Peyer's patch (tissue), 4 donors: Measurements from ENCODE around the gene ASCC3. TPM values are rescaled to one million over a fixed set of nuclear protein-coding genes. Genes with fewer than 3 reads are reported as not detected.

Experiments used
- DNase-seq, 3 donors: peaks; one replicate each; pipeline ENCODE4 v3.0.0-alpha.2; 2017 to 2019
- H3K27ac ChIP-seq, 4 donors: fragments of 200-600 bp; sonication (generic); one replicate each; pipeline ENCODE4 v1.5.1; 2016 to 2019
- H3K27me3 ChIP-seq, 2 donors: fragments of 200-600 bp; sonication (generic); one replicate each; pipeline ENCODE4 v1.5.1; 2019
- H3K36me3 ChIP-seq, 3 donors: fragments of 200-600 bp; sonication (generic); one replicate each; pipeline ENCODE4 v1.5.1; 2016 to 2019
- H3K4me1 ChIP-seq, 4 donors: fragments of 200-600 bp; sonication (generic); one replicate each; pipeline ENCODE4 v1.5.1; 2016 to 2019
- H3K4me3 ChIP-seq, 4 donors: fragments of 200-600 bp; sonication (generic); 1 replicate in 3 of 4; 2 replicates in 1 of 4; pipeline ENCODE4 v1.5.1; 2016 to 2019; ENCODE audit warnings: mild to moderate bottlenecking in 1 of 4
- H3K9me3 ChIP-seq, 4 donors: fragments of 200-600 bp; sonication (generic); one replicate each; pipeline ENCODE4 v1.5.1; 2016 to 2019; ENCODE audit warnings: mild to moderate bottlenecking in 1 of 4
- CTCF ChIP-seq, 6 experiments: fragments of 450-650 bp in 4 of 6; fragments of 200-600 bp in 2 of 6; sonication (generic) in 1 of 6; IDR thresholded peaks; one replicate each; pipeline ENCODE4 v1.5.1; 2017 to 2019; ENCODE audit warnings: antibody characterized with exemption in 6 of 6, mild to moderate bottlenecking in 3 of 6, moderate library complexity in 1 of 6
- POLR2A ChIP-seq, 2 donors: fragments of 450-650 bp; IDR thresholded peaks; one replicate each; pipeline ENCODE4 v1.5.1; 2017; ENCODE audit warnings: antibody characterized with exemption in 2 of 2, mild to moderate bottlenecking in 2 of 2, moderate library complexity in 2 of 2
- total RNA-seq, 4 donors: library from RNA; depleted of rRNA; stranded (reverse); fragments of >200 nt; gene quantifications; one replicate each; pipeline ENCODE4 v1.1.0, GENCODE V29; 2016

Gene ASCC3, protein sequence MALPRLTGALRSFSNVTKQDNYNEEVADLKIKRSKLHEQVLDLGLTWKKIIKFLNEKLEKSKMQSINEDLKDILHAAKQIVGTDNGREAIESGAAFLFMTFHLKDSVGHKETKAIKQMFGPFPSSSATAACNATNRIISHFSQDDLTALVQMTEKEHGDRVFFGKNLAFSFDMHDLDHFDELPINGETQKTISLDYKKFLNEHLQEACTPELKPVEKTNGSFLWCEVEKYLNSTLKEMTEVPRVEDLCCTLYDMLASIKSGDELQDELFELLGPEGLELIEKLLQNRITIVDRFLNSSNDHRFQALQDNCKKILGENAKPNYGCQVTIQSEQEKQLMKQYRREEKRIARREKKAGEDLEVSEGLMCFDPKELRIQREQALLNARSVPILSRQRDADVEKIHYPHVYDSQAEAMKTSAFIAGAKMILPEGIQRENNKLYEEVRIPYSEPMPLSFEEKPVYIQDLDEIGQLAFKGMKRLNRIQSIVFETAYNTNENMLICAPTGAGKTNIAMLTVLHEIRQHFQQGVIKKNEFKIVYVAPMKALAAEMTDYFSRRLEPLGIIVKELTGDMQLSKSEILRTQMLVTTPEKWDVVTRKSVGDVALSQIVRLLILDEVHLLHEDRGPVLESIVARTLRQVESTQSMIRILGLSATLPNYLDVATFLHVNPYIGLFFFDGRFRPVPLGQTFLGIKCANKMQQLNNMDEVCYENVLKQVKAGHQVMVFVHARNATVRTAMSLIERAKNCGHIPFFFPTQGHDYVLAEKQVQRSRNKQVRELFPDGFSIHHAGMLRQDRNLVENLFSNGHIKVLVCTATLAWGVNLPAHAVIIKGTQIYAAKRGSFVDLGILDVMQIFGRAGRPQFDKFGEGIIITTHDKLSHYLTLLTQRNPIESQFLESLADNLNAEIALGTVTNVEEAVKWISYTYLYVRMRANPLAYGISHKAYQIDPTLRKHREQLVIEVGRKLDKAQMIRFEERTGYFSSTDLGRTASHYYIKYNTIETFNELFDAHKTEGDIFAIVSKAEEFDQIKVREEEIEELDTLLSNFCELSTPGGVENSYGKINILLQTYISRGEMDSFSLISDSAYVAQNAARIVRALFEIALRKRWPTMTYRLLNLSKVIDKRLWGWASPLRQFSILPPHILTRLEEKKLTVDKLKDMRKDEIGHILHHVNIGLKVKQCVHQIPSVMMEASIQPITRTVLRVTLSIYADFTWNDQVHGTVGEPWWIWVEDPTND (N-terminal part only)
- total RNA-seq: 10 to 100 TPM; 21.1 to 69.3 (median 40.6) TPM

- Histone ChIP-seq H3K9me3 (no peaks in the 10 kb centered on the region), H3K36me3 (no peaks in the 10 kb centered on the region), H3K27me3 (no peaks in the 10 kb centered on the region), H3K4me1 (peaks cover 0 to 12% (median 5%) of the 10 kb centered on the region in 4 donors), H3K27ac (peak within 1 kb of the TSS; percentile 84 to 93 (median 90)), H3K4me3 (peak within 1 kb of the TSS; percentile 72 to 85 (median 76))
- peak; percentile 83 to 97 (median 97) for DNase-seq
- peak; percentile 85 to 90 for TF ChIP-seq POLR2A (IDR thresholded peaks at IDR 0.05)
- TF ChIP-seq CTCF (IDR thresholded peaks at IDR 0.05): peak in 1 of 6 experiments; percentile 23
These were observed at the start of gene ASCC3 for GRCh38 chr6:100880853-100881706. TSS of gene ASCC3 (minus strand) at chr6:100881329. CDS start at chr6:100867997, 13,332 bp downstream.

DNA sequence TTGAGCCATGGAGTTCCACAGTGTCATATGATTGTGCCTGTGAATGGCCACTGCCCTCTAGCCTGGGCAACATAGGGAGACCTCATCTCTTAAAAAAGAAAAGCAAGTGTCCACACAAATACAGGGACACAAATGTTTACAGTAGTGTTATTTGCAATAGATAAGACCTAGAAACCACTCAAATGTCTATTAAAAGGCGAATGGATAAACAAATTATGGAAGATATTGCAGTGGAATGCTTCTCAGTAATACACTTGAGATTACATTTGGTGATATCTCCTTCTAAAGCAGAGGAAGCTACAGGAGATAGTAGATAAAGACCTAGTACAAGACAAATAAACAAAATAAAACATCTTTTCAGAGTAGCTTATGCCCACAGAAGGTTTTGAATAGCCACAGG, 44.6 kb upstream of the ASCC3 start:
- Histone ChIP-seq H3K4me3 (no peak overlapping the region), H3K9me3 (no peaks in the 10 kb centered on the region), H3K27me3 (no peaks in the 10 kb centered on the region), H3K27ac (no peak overlapping the region), H3K36me3 (no peaks in the 10 kb centered on the region), H3K4me1 (no peaks in the 10 kb centered on the region)
- no peak for DNase-seq
- TF ChIP-seq CTCF (IDR thresholded peaks at IDR 0.05) (no peak), POLR2A (IDR thresholded peaks at IDR 0.05) (no peak)

DNA sequence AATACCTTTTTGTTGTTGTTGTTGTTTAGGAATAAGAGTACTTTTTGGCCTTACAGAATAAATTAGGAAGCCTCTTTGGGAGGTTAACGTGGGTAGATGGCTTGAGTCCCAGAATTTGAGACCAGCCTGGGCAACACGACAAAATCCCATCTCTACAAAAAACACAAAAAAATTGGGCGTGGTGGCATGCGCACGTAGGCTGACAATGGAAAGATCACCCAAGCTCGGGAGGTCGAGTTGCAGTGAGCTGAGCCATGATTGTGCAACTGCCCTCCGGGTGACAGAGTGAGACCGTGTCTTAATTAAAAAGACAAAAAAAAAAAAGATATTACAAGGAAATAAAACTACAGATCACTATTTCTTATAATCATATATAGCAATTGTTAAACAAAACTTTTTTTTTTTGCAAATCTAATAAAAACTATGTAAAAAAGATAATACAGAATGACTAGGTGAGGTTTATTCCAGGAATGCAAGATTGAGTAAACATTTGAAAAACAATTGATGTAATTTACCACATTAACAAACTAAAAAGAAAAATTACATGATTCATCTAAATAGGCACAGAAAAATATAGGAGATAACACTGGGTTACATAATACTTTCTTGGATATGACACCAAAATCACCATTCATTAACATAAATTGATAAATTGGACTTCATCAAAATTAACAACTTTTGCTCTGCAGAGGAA, 43.6 kb upstream of the ASCC3 start:
- TF ChIP-seq CTCF (IDR thresholded peaks at IDR 0.05): no peak
- no peak for TF ChIP-seq POLR2A (IDR thresholded peaks at IDR 0.05)
- no peak overlapping the region for H3K27ac ChIP-seq
- no peaks in the 10 kb centered on the region for H3K27me3 ChIP-seq
- DNase-seq: no peak
- H3K4me1 ChIP-seq: no peaks in the 10 kb centered on the region
- no peaks in the 10 kb centered on the region for H3K9me3 ChIP-seq
- no peak overlapping the region for H3K4me3 ChIP-seq
- H3K36me3 ChIP-seq: no peaks in the 10 kb centered on the region

GRCh38 chr6:100923481-100924165, 42.5 kb upstream of the ASCC3 start:
- no peaks in the 10 kb centered on the region for H3K4me1 ChIP-seq
- TF ChIP-seq POLR2A (IDR thresholded peaks at IDR 0.05) (no peak), CTCF (IDR thresholded peaks at IDR 0.05) (no peak)
- no peak for DNase-seq
- no peak overlapping the region for H3K27ac ChIP-seq
- H3K4me3 ChIP-seq: no peak overlapping the region
- H3K27me3 ChIP-seq: no peaks in the 10 kb centered on the region
- H3K9me3 ChIP-seq: no peaks in the 10 kb centered on the region
- no peaks in the 10 kb centered on the region for H3K36me3 ChIP-seq
